HG03025 (cell line): Measurements from ENCODE around the gene PHF20.
"Not testable (repeated sequence)": the region's sequence is repeated elsewhere in the genome, so short reads cannot be mapped to it uniquely, and the experiment has no call there.

Source experiments
- ATAC-seq: cut with Tn5 transposase; IDR thresholded peaks from one replicate; pipeline ENCODE4 v1.9.1; 2021; ENCODE audit warnings: mild to moderate bottlenecking, moderate library complexity; ENCODE audit not compliant: unreplicated experiment, low FRiP score

Gene PHF20

DNA sequence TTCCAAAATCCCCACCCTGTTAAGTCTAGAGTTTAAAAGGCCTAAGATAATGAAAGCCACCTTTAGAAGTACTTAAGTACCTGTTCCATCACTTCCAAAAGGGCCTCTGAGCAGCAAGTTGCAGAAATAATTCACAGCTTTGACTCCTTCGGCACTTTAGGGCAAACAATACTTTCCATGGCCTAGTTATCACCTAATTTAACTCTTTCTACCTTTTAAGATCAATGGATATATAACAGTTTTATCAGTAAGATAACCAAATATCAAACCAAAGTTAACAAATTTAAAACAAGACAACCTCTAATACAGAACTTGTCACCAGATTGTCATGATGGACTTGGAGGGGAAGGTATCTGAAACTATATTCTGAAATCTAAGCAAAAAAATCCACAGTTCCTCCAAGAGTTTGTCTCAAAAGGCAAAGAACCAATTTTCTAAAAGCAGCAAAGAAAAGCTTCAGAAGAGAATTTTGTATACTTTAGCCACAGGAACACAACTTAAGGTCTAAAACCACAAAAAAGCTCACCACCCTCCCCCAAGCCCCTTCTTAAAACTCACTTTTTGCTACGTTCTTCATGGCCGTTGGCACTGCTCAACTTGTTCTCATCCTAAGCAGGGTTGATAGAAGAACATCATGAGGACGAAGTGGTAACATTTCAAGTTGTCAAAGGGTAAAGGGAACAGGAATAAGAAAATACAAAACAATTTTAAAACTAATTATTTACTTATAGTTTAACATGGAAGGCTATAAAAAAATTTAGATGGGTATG, 33.2 kb upstream of the PHF20 start:
- ATAC-seq, result no peak

DNA sequence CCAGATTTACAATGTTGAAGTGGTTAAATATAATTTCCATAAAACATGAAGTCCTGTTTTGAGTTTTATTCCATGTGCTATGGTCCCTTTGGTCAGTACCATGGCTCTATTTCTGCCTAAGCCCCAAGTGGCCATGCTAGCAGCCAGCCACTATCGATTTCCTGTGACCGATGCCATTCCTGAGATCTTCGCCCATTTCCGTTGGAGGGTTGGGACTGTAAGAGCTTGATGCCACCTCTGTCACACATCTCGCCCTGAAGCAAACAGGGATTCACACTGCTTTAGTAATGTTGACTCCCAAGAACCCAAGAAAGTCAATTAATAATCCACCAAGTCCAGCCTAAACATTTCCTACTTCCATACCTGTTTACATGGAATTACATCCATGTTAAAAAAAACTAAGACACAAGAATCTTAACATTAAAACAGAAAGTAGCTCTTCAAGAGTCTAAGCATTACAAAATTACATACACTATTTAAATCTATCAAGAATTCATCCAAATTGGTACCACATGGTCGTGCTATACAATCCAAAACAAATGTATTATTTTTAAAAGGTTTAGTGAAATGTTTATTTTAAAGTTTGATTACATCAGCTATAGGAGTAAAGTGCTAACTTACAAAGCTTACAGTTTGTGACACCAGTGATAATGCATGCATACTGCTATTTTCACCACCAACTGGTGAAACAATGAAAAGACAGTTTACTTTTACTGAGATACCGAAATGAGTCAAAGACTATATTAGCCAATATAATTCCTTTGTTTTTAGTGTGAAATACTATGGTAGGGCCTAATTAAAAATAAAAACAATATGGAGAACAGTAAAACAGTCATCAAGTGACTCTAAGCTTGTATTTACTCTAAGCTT, 32.3 kb upstream of the PHF20 start:
- ATAC-seq, result no peak

DNA sequence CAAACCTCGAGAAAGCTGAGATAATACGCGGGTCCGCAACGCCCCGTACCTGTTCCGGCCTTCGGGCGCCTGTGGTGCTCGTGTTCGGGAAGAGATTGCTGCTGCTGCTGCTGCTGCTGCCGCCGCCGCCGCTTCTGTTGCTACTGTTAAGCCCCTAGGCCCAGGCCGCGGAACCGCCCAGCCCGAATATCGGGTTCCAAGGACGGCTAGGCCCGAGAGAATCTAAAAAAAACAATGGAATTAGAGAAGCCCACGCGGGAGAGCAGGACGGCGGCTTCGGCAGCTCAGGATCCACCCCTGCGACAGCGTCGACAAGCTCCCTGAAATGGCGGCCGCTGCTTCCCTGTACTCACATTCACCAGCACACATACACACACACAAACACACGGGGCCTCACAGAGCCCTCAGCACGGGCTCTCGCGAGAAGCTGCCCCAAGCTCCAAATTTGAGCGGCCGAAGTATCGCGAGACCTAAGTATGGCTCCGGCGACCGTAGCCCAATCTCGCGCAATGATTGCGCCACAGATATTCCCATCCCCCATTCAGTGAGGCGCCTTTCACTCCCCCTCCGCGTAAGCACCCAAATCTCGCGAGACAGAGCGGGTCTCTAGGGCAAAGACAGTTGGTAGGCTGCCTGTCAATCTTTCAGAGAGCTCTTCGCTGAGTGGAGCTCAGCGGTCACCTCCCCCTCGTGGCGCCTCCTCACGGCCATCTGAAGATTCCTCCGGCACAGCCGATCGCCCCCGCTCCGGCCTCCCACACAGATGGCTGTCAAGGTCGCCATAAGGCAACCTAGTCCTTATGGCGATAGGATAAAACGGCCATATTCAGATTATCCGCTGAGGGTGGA, 29.7 kb upstream of the PHF20 start, which contains the start of gene RBM39:
RBM39 (minus strand) TSS at position 369 of the 849 bp plus-strand sequence. CDS start 1,386 bp downstream, outside the sequence.
- peak; percentile 79 for ATAC-seq

DNA sequence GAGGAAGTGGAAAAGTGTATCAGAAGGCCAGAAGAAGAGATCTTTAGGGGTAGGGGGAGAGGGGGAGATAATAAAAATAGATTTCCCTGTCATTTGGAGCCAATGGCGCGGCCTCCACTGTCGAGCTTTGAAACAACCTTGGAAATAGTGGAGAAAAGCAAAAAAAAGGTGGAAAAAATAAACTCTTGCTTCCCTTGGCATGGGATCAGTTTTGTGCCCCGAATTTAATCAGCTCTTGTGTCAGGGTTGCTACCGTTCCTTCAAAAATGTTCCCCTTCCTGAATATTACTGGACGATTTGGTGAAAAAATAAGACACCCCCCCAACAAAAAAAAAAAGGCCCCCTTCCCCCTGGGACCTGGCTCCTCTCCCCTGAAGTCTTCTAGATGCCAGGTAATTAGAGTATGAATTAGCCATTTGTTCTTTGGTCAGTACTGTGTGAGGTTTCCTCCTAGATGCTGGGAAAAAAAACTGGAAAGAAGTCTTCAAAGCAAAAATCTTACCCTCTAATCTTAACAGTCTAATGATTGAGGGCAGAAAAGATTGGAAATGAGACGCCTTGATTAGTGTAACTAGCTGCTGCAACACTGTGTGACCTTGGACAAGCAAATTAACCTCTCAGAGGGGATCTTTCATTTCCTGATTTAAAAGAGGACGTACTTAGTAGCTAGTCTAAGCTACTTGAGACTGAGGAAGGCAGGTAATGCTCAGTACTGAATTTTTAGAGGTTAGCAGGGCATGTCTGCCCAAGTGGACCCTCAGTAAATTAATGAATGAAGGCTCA, 28.9 kb upstream of the PHF20 start:
- ATAC-seq, result no peak

DNA sequence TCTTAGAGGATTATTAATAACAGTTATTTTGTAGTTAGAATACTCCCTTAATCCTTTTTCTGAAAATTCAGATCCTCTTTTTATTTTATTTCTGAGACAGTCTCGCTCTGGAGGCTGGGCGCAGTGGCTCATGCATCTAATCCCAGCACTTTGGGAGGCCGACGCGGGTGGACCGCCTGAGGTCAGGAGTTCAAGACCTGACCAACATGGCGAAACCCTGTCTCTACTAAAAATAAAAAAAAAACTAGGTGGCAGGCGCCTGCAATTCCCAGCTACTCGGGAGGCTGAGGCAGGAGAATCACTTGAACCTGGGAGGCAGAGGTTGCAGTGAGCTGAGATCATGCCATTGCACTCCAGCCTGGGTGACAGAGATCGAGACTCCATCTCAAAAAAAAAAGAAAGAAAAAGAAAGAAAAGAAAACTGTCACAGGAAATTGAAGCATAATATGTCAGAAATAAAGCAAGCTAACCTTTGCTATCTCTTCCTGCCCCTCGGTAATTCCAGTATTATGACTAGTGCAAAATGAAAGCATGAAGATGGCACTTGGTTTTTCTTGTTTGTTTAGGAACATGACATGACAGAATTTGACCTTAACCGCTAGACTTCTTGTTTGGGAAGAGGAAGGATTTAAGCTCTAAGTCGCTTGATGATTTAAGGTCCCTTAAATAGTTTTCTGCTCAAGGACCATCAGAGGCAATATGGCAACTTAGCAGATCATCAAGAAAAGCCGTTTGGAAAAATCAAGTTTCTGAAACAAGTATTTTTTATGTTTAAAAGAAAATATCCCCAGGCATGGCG, 27.9 kb upstream of the PHF20 start:
- ATAC-seq, result no peak

DNA sequence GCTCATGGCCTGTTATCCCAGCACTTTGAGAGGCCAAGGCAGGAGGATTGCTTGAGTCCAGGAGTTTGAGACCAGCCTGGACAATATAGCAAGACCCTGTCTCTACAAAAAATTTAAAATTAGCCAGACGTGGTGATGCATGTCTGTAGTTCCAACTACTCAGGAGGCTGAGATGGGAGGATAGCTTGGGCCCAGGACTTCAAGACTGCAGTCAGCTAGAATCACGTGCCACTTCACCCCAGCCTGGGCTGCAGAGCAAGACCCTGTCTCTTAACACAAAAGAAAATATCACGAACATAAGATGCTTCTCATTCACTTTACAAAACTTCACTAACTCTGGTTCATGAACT, 27.3 kb upstream of the PHF20 start:
- ATAC-seq, result not testable (repeated sequence)

DNA sequence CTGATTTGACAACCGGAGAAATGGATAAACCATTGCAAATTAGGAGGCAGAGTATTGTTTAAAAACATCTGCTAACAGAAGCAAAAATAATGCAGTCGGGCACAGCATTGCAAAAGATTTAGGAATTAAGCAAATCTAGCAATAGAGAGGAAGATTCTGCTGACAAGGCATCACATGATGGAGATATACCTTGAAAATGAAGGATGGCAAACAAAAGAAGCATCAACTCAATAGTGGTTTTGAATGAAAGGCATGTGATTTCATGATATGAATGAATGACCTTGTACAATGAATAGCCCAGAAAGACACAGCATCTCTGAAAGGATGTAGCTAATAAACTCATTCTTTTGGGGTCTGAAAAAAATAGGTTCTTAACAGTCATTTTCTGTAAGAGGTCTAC, 21.2 kb upstream of the PHF20 start:
- no peak for ATAC-seq

DNA sequence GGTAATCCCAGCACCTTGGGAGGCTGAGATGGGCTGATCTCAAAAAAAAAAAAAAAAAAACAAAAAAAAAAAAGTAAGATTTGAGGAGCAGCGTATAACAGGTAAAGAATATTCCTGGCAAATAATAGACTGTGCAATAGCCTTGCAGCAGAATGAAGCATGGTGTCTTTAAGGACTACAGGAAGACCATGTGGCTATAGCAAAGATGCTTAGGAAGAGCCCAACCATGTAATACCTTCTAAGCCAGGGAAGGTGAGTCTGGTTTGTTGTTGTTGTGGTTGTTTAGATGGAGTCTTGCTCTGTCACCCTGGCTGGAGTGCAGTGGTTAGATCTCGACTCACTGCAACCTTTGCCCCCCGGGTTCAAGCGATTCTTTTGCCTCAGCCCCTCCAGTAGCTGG, 15.4 kb upstream of the PHF20 start:
- no peak for ATAC-seq

DNA sequence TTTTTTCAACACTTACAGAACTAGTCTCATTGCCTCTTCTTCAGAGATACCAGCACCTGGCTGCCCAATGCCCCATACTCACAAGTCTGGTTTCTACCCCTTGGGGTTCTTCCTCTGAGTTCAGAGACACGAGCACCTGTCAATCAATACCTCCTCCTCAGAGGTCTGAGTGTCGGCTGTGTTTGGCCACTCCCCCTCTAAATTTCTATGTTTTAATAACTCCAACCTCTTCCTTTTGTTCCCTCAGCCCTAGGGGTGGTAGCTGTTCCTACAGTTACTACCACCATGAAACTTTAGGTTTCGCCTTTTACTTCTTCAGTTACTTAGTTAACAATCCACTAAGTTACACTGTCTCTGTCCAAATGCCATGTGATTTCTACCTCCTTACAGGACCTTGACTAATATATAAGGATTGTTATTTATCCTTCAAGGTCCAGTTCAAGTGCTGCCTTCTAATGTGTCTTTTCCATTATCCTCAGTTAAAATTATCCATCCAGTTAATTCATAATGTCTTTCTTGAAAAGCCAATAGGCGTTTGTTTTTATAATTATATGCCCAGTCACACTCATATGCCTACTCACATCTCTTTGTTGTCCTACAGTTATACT, 14.6 kb upstream of the PHF20 start:
- no peak for ATAC-seq

DNA sequence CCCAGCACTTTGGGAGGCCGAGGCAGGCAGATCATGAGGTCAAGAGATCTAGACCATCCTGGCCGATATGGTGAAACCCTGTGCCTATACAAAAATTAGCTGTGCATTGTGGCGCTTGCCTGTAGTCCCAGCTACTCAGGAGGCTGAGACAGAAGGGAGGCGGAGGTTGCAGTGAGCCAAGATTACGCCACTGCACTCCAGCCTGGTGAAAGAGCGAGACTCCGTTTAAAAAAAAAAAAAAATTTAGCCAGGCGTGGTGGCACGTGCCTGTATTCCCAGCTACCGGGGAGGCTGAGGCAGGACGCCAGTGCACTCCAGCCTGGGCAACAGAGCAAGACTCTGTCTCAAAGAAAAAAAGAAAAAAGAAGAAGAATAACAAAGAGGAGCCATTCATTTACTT, 10.3 kb upstream of the PHF20 start:
- ATAC-seq, result not testable (repeated sequence)

DNA sequence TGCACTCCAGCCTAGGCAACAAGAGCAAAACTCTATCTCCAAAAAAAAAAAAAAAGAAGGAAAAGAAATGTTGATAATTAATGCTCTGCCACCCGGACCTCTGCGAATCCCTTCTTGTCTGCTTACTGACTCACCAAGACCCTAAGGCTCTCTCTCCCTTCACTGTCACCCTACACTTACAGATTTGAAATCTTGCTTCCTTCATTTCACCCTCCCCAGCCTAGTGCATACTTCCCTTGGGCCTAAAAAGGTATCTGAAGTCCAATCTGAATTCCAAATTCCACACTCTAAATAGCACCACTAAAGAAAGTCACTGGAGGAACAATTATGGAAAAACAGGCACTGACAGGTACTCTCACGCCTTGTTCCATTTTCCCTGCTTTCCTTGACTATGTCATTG, 9.4 kb upstream of the PHF20 start:
- no peak for ATAC-seq

DNA sequence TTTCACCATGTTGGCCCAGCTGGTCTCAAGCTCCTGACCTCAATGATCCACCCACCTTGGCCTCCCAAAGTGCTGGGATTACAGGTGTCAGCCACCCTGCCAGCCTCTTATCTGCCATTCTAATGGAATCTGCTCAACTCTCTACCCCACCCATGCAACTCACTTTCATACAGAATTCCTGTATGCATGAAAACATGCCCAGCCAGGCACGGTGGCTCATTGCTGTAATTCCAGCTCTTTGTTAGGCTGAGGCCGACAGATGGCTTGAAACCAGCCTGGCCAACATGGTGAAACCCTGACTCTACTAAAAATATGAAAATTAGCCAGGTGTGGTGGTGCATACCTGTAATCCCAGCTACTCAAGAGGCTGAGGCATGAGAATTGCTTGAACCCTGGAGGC, 6.9 kb upstream of the PHF20 start:
- not testable (repeated sequence) for ATAC-seq

DNA sequence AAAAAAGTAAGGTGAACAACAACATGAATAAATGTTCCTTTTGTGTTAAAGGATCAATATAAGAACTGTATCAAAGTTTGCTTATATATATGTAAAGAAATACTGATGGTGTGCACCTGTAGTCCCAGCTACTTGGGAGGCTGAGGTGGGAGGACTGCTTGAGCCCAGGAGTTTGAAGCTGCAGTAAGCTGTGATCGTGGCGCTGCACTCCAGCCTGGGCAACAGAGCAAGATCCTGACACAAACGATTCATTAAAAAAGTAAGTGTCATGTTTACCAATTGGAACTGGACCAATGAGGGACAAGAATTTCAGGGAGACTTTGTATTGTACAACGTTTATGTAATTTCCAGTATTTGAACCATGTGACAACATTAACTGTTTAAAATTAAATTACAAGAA, 5.0 kb upstream of the PHF20 start:
- ATAC-seq, result no peak

DNA sequence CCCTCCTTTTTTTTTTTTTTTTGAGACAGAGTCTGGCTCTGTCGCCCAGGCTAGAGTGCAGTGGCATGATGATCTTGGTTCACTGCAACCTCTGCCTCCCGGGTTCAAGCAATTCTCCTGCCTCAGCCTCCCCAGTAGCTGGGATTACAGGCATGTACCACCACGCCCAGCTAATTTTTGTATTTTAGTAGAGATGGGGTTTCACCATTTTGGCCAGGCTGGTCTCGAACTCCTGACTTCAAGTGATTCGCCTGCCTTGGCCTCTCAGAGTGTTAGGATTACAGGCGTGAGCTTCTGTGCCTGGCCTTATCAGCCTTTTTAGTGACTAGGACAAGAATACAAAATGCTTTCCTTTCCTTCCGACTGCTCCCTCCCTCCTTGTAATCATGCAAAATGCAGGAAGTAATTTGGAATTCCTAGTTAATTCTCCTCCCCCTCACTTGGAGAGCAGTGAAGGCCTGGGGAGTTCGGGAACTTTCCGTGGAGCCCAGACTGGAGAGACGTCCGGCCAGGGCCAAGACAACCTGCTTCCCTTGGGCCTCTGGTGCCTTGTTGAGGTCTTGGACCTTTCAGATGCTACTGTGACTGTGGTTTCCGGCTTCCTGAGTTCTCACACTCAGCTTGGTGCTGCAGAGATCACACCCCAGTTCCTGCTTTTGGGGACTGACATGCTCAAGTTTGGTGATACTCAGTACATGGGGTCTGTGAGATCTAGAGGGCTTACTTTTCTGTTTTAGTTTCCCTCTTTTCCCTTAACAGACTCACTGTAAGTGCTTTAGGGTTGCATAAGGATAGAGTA, 3.9 kb upstream of the PHF20 start:
- no peak for ATAC-seq

DNA sequence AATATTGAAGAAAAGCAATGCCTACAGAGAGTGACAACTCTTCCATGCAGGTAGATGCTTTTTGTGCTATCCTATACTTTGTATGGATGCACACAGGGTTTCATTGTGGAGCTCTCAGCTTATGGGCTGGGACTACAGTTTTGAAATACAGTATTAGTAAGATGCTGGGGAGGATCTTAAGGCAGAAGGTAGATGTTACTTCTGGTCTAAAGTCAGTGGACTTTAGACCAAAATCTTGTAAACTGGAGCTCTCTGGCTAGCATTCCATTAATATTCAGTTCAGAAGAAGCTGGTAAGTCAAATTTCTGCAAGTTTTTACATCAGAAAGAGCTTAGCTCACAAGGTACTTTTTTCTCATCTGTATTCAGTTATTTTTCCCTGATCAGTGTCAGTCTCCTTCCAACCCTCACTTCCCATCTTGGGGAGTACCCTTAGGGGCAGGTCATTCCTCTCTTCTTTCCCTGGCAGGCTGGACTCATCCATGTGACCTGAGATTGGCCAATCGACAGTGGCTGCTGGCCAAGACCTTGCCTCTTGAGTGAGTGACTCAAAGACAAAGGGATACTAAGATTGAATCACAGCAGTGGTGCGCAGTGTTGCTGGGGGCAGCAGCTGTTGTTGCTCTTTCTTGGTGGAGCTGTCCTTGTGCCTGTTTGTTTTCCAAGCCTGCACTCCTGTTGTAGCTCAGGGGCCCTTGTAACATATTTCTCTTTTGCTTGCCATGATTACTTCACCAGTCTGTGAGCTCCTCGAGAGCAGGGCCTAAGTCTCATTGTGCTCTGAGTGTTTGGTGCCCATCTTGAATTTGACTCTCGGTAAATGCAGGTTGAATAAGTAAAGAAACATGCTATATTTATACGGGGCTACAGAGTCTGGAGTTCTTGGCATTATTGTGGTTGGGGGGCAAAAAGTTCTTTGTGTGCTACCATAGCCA, 2.8 kb upstream of the PHF20 start:
- ATAC-seq, result no peak

DNA sequence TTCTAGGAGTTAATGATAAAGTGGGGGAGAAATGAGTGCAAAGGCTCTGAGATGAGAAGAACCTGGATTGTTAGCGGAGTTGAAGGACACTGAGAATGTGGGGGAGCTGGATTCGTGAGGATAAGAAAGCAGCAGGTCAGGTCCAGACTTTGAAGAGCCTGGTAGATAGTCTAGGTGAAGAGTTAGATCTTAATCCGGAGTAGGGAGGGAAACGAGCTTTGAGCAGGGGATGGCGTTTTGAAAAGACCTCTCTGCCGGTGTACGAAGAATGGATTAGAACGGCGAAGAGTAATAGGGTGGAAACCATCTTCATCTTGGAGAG, 487 bp upstream of the PHF20 start:
- ATAC-seq, result no peak

DNA sequence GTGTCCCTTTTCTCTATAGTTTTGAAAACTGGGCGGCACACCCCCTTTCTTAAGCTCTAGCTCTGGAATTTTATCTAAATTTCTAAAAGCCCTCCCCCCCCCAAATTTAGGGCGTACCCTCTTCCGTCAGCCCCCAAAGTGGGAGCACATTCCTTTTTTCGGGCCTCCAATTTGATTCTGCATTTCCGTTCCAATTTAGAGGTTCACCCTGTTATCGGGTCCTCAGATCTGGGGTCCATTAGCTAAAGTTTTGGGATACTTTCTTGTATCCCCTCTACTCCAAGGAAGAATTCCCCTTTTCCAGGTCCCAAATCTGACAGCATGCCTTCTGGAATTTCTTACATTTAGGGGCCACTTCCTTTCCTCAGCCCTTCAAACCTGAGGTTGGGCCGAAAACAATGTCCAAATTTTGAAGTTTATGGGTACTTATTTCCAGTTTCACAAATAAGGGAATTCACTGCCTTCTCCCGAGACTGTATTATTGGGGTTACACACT, 796 bp downstream of the PHF20 start:
- no peak for ATAC-seq
